ENCODE measurements around the gene KAZN.

KAZN gene

DNA sequence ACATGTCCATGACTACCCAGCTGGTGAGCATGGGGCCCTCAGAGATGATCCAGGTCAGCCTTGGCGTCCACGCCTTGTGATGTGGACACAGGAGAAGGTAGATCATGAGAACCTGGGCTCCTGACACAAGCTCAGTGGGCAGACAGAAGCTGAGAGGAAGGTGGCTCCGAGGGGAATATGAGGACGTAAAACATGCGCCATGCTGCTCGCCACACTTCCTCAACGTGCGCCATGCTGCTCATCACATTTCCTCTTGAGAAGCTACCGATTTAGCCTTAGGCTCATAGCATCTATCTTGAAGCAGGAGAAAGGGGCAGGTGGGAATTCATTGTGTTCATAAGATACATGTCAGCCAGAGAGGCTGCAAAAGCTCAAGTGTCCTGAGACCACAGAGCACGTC lies 176.9 kb downstream of the KAZN start:
- in situ Hi-C loops (cut with HindIII; ENCODE audit: low sequenced_read_pairs): no loop called here
- TF ChIP-seq, protein P1, sequence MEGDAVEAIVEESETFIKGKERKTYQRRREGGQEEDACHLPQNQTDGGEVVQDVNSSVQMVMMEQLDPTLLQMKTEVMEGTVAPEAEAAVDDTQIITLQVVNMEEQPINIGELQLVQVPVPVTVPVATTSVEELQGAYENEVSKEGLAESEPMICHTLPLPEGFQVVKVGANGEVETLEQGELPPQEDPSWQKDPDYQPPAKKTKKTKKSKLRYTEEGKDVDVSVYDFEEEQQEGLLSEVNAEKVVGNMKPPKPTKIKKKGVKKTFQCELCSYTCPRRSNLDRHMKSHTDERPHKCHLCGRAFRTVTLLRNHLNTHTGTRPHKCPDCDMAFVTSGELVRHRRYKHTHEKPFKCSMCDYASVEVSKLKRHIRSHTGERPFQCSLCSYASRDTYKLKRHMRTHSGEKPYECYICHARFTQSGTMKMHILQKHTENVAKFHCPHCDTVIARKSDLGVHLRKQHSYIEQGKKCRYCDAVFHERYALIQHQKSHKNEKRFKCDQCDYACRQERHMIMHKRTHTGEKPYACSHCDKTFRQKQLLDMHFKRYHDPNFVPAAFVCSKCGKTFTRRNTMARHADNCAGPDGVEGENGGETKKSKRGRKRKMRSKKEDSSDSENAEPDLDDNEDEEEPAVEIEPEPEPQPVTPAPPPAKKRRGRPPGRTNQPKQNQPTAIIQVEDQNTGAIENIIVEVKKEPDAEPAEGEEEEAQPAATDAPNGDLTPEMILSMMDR (IDR thresholded peaks at IDR 0.05; ENCODE audit: low read depth, low read length, missing control alignments): no peak
- DNase-seq (ENCODE audit: low read depth): no peak
- no peak overlapping the region for H3K4me3 ChIP-seq (ENCODE audit: low read depth, low read length)

DNA sequence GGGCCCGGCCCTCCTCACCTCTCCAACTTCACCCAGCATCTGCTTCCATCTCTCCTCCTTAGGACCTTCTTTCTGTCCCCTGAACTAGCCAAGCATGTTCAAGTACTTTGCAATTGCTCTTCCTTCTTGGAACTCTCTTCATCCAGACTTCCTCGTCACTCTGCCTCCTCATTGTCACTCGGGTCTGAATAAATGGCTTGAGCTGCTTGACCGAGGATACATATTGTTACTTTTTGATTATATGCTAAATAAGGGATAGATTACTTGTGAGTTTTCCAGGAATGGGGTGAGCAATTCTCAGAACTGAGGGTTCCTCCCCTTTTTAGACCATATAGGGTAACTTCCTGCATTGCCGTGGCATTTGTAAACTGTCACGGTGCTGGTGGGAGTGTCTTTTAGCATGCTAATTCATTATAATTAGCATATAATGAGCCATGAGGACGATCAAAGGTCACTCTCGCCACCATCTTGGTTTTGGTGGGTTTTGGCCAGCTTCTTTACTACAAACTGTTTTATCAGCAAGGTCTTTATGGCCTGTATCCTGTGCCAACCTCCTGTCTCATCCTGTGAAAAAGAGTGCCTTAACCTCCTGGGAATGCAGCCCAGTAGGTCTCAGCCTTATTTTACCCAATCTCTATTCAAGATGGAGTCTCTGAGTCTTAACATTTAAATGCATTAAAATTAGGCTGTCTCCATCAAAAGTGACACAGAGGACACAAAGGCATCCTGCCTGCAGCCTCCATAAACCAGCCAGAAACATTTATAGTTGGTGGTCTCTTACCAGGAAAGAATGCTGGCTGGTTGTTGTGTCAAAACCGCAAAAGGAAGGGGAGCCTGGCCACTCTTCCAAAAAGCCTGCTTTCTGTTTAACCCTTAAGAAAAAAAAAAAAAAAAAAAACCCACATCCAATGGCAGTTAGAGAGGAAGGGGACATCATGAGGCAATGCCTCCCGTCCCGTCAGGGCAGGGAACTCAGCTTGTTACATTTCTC lies 179.3 kb downstream of the KAZN start:
- no peak overlapping the region for H3K4me3 ChIP-seq (ENCODE audit: low read depth, low read length)
- in situ Hi-C loops (cut with HindIII; ENCODE audit: low sequenced_read_pairs): no loop called here
- peak; percentile 11 for DNase-seq (ENCODE audit: low read depth)
- TF ChIP-seq, protein P1 (IDR thresholded peaks at IDR 0.05; ENCODE audit: low read depth, low read length, missing control alignments): no peak

DNA sequence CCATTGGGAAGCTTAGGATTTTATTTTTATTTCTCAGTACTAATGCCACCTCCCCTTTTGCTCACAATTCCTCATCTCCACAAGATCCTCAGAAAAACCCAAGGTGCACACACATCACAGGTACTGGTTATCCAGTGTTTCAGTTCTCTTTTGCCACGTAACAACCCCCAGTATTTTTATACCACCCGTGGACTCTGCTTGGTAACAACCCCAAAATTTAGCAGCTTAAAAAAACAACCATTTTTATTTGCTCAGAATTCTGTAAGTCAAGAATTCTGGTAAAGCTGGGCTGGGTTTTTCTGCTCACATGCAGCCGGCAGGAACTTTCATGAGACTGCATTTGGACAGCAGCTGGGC lies 180.0 kb downstream of the KAZN start:
- H3K4me3 ChIP-seq (ENCODE audit: low read depth, low read length): no peak overlapping the region
- no peak for DNase-seq (ENCODE audit: low read depth)
- in situ Hi-C loops (cut with HindIII; ENCODE audit: low sequenced_read_pairs): no loop called here
- TF ChIP-seq, protein P1 (IDR thresholded peaks at IDR 0.05; ENCODE audit: low read depth, low read length, missing control alignments): no peak

DNA sequence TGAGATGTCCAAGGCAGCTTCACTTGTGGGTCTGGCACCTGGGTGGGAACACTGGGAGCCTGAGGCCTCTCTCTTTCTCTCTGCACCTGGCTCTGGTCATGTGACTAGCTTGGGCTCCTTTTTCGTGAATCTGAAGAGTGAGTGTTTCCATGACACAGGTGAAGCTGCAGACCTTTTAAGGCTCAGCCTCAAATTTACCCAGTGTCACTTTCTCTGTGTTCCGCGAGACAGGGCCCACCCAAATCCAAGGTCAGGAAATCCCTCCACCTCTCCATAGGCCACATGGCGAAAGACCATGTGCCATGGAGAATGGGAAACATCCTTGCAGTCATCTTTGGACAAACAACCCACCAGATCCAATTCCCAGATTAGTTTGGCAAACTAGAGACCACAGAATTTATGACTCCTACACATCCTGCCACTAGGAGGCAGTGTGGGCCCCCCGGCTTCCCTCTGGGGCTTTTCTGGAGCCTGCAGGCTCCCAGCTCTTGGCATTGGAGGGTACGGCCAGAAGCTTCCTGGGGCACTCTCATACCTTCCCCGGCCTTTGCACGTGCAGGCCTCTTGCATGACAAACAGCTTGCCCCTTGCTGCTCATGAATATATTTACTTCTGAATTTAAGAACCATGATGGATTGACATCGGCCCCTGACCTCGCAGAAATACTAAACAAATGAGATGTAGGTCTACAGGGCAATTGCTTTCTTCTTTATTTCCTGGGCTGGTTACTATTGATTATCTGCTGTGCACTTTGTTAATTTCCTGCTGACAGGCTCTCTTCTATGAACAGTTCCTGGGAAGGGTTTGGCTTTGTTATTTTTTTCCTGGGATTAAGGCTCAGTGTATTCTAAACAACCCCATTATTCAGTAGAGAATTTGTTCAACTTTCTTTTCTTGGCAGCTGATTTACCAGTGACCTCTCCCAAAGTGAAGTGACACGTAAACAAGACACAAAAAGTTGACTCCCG lies 180.7 kb downstream of the KAZN start:
- no peak for DNase-seq (ENCODE audit: low read depth)
- TF ChIP-seq, protein P1 (IDR thresholded peaks at IDR 0.05; ENCODE audit: low read depth, low read length, missing control alignments): peak; percentile 66
- no peak overlapping the region for H3K4me3 ChIP-seq (ENCODE audit: low read depth, low read length)
- in situ Hi-C loops (cut with HindIII; ENCODE audit: low sequenced_read_pairs): no loop called here

DNA sequence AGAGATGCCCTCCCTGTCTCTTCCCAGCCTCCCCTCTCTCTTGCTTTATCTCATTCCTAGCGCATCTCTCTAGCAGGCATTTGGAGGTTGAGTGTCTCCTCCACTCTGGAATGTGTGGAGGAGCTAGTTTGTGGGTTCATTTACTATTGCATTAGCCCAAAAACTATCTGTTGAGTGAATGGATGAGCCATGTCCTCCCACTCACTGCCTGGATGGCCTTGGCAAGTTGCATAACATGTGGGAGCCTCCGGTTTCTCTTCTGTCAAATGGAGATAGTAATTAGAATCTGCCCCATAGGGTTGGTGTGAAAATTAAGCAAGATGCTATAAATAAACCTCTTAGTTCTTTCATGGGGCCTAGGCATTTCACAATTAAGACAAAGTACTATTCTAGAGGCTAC lies 181.8 kb downstream of the KAZN start:
- TF ChIP-seq, protein P1 (IDR thresholded peaks at IDR 0.05; ENCODE audit: low read depth, low read length, missing control alignments): no peak
- no peak overlapping the region for H3K4me3 ChIP-seq (ENCODE audit: low read depth, low read length)
- DNase-seq (ENCODE audit: low read depth): no peak
- in situ Hi-C loops (cut with HindIII; ENCODE audit: low sequenced_read_pairs): no loop called here

DNA sequence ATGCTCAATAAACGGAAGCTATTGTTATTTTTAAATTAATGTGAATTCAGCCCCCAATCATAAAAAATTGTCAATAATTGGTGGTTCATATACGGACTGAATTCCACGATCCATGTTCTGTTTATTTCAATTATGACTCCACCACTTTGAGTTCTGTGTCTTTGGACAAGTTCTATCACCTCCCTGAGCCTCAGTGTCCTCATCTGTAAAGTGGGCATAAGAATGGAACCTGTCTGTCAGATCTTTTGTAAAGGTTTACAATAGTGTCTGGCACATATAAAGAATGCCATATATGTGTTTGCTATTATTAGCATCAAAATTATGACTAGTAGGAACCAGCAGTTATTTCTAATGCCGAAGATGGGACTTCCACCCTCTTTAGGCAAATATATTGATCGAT lies 183.3 kb downstream of the KAZN start:
- in situ Hi-C loops (cut with HindIII; ENCODE audit: low sequenced_read_pairs): no loop called here
- TF ChIP-seq, protein P1 (IDR thresholded peaks at IDR 0.05; ENCODE audit: low read depth, low read length, missing control alignments): no peak
- no peak overlapping the region for H3K4me3 ChIP-seq (ENCODE audit: low read depth, low read length)
- DNase-seq (ENCODE audit: low read depth): no peak

All from astrocyte of the cerebellum (primary cell).